T1000 (cell line): ENCODE results near the gene ADCY1.

Experiments used
- DNase-seq: peaks from one replicate; lab custom pipeline; 2025; ENCODE audit warnings: mixed read lengths; lab: John Stamatoyannopoulos, UW

ADCY1 gene

GRCh38 chr7:45576249-45576929 is 2.2 kb downstream of the ADCY1 start:
- no peak for DNase-seq

- DNase-seq, result no peak
These were observed 3.9 kb downstream of the ADCY1 start for GRCh38 chr7:45578022-45578421.

- DNase-seq, result no peak
These were observed 4.3 kb downstream of the ADCY1 start for GRCh38 chr7:45578467-45578866.

GRCh38 chr7:45579391-45579801 is 5.2 kb downstream of the ADCY1 start:
- no peak for DNase-seq

- no peak for DNase-seq
These were observed 6.1 kb downstream of the ADCY1 start for GRCh38 chr7:45580053-45580872.

GRCh38 chr7:45581271-45581780 is 7.2 kb downstream of the ADCY1 start:
- DNase-seq, result no peak

- no peak for DNase-seq
These were observed 8.1 kb downstream of the ADCY1 start for GRCh38 chr7:45582136-45582749.

GRCh38 chr7:45582868-45583277 is 8.7 kb downstream of the ADCY1 start:
- no peak for DNase-seq

GRCh38 chr7:45583296-45583695 is 9.1 kb downstream of the ADCY1 start:
- DNase-seq, result no peak

GRCh38 chr7:45584261-45585210 is 10.4 kb downstream of the ADCY1 start:
- DNase-seq, result no peak

- no peak for DNase-seq
These were observed 11.5 kb downstream of the ADCY1 start for GRCh38 chr7:45585628-45586027.

- no peak for DNase-seq
These were observed 12.7 kb downstream of the ADCY1 start for GRCh38 chr7:45586542-45587520.

GRCh38 chr7:45588466-45588865 is 14.3 kb downstream of the ADCY1 start:
- no peak for DNase-seq

GRCh38 chr7:45589061-45589460 is 14.9 kb downstream of the ADCY1 start:
- DNase-seq, result no peak

- DNase-seq, result no peak
These were observed 15.9 kb downstream of the ADCY1 start for GRCh38 chr7:45589915-45590678.

- no peak for DNase-seq
These were observed 16.5 kb downstream of the ADCY1 start for GRCh38 chr7:45590679-45591057.

GRCh38 chr7:45591101-45591906 is 17.1 kb downstream of the ADCY1 start:
- no peak for DNase-seq

GRCh38 chr7:45592230-45592991 is 18.2 kb downstream of the ADCY1 start:
- DNase-seq, result no peak
